Stimulated activated CD8-positive, alpha-beta memory T cell treated with anti-CD3 and anti-CD28 coated beads, Interleukin-4, amount 100 ng/mL, for 1 hour (primary cell): Measurements from ENCODE around the gene CMTM5.

Experiments
- DNase-seq, 2 donors: peaks; one replicate each; pipeline ENCODE4 v3.0.0-alpha.2; 2020; ENCODE audit warnings: low read depth in 2 of 2, low spot score in 1 of 2

CMTM5 gene

DNA sequence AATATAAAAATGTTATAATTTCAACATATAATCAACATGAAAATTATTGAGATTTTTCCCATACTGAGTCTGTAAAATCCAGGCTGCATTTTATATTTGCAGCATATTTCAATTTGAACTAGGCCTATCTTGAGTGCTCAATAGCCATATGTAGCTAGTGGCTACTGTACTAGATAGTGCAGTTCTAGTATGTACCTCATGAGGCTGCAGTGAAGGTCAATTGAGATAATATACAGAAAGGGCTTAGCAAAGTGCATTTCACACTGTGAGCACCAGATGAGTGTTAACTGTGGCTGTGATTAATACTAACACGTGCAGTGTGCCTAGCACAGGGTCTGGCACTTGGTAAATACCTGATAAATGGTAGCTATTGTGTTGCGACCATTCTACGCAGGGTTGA lies 18.8 kb upstream of the CMTM5 start:
- no peak for DNase-seq

- DNase-seq = no peak
Observed at GRCh38 chr14:23358553-23359166, 18.2 kb upstream of the CMTM5 start.

DNA sequence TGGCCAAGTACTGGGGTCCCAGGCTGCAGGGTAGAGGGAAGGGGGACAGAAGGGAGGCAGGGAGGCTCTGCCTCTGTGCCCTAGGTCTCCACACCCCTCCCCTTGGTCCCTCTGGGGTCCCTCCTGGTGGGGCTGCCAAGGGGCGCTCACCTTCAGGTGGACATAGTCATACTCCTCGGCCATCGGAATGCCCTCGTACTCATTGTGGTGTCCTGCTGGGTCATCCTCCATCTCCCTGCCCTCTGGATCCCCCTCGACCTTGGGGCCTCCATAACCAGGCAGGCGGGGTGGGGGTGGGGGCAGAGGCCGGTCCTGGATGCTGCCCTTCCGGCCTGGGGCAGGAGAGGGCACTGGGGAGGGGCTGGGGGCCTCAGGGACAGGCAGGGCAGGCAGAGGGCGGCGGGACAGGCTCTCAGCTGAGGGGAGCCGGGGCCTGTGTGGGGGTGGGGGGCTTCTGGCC lies 17.6 kb upstream of the CMTM5 start:
- no peak for DNase-seq

- no peak for DNase-seq
Observed at GRCh38 chr14:23359722-23360447, 17.0 kb upstream of the CMTM5 start.

DNA sequence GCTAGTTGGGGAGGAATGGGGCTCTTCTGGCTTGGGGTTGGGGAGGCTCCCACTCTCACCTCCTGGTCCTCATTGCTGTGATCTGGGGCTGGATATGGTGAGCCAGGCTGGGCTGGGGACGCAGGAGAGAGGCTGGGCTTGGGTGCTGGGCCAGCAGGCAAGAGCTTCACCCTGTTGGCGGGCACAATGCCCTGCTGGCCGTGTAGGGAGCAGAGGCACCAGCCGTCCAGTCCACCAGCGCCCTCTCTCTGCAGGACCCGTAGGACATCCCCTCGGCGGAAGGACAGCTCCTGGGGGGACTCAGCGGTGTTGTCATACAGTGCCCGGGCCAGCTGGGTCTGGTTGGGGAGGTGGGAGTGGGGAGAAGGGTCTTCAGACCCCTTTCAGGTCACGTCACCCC lies 16.4 kb upstream of the CMTM5 start:
- DNase-seq = no peak

- no peak for DNase-seq
Observed at GRCh38 chr14:23361320-23361719, 15.5 kb upstream of the CMTM5 start.

- DNase-seq = no peak
Observed at GRCh38 chr14:23361763-23362162, 15.1 kb upstream of the CMTM5 start.

DNA sequence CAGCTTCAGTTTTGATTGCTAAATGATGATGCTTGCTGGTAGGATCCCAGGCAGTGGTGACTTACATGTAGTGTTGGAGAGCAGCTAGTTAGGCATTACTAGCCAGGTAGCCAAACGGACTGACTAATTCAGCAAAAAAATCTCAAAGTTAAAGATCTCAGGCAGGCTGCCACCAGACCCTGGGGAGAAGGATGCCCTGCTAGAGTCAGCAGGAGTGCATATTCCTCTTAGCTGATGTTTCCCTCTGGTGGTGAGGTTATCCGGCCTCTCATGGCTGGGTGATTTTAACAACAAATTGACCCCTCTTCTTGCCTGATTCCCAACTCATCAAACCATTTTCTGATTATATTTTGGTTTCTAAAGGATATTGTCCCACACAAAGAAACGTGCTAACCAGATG lies 14.6 kb upstream of the CMTM5 start:
- DNase-seq = no peak

GRCh38 chr14:23364164-23365035 lies 12.4 kb upstream of the CMTM5 start:
- no peak for DNase-seq

DNA sequence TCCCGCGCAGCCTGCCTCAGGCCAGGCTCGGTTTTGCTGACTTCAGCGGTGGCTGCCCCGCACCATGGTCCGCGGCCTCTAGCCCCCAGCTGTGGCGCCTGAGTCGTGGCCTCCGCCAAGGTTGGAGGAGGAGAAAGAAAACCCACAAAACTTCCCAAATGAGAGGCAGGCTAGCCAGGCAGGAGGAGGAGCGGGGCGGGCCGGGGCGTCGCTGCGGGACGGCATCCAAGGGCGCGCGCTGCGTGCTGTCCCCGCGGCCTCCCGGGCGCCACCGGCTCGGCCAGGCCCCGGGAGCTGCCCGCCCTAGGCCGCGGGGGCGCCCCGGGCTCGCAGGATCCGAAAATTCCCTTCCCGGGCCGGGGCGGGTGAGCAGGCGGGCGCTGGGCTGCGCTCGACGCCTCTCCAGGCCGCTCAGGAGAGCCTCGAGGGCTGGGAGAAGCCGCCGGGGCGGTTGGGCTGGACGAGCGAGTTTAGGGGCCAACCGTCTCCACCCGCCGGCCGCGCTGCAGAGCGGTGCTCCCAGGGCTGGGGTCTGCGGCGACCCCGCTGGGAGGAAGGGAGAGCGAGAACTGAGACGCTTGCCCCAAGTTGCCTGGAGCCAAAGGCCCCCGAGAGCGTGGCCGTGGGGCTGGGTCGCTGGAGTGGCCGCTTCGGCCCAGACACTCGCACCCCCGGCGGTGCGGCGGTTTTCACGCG lies 11.7 kb upstream of the CMTM5 start, which contains the start of gene EFS:
Gene EFS (minus strand): TSS at position 137 of the 696 bp plus-strand sequence. CDS start 147 bp downstream, outside the sequence.
- no peak for DNase-seq

- no peak for DNase-seq
Observed at GRCh38 chr14:23365732-23366425, 11.0 kb upstream of the CMTM5 start.

DNA sequence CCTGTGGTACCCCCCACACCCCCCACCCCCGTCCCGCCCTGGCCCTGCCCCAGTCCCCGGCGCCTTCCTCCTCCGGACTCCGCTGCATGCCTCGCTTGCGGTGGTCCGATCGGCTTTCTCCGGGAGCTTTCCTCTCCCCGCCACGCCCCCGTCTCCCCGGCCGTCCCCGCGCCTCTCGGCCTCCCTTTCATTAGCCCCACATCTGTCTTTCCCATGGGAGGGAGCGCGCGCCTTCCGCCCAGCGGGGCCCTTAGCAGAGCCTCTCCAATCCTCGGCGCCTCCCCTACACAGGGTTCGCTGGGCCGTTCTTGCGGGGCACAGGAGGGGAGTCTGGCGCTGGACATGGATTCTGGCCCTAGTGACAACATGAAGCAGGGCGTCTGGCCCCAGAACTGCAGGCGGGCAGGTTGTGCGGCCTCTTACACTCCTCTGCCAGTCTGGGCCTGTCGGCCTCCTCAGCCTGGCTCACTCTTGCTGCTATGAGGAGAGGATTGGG lies 10.4 kb upstream of the CMTM5 start:
- DNase-seq = no peak

- DNase-seq = no peak
Observed at GRCh38 chr14:23370221-23370620, 6.6 kb upstream of the CMTM5 start.

DNA sequence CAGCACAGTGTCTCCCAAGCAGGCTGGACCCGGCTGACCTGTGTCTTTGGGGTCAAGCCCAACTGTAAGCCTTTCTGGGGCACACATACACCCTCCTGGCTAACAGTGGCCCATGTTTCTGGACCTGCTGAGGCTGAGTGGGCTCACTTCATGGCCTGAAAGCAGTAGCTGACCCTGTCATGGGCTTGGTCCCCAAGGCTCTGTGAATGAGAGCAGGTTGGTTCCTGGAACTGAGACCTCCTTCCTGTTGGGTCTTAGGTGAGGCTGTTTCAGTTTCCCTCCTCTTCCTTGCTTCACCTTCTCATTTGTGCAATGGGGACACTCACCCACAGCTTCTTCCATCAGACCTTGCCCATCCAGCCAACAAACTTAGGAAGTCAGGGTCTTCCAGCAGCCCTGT lies 5.0 kb upstream of the CMTM5 start:
- no peak for DNase-seq

DNA sequence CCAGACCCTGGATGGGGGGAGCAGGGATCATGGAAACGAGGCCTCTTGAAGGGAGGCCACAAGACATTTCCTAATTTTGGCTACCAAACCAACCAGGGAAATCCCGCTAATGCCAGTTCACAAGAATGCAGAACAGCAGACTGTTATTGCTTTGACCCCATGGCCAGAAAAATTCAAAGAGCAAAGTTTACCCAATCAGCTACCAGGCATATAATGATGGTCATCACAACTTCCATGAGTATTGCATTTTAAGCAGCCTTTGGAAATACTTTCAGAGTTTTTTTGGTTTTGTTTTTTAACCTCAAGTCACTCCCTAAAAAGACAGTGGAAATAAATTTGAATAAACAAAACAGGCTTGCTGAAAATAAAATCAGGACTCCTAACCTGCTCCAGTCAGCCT lies 4.3 kb upstream of the CMTM5 start, which contains the start of gene IL25:
Gene IL25 (plus strand): TSS at position 301 of the 400 bp plus-strand sequence.
- DNase-seq = no peak

DNA sequence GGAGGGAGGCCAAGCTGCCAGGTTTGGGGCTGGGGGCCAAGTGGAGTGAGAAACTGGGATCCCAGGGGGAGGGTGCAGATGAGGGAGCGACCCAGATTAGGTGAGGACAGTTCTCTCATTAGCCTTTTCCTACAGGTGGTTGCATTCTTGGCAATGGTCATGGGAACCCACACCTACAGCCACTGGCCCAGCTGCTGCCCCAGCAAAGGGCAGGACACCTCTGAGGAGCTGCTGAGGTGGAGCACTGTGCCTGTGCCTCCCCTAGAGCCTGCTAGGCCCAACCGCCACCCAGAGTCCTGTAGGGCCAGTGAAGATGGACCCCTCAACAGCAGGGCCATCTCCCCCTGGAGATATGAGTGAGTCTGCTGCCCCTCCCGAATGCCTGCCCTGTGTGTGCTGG lies 3.8 kb upstream of the CMTM5 start:
- DNase-seq = no peak

DNA sequence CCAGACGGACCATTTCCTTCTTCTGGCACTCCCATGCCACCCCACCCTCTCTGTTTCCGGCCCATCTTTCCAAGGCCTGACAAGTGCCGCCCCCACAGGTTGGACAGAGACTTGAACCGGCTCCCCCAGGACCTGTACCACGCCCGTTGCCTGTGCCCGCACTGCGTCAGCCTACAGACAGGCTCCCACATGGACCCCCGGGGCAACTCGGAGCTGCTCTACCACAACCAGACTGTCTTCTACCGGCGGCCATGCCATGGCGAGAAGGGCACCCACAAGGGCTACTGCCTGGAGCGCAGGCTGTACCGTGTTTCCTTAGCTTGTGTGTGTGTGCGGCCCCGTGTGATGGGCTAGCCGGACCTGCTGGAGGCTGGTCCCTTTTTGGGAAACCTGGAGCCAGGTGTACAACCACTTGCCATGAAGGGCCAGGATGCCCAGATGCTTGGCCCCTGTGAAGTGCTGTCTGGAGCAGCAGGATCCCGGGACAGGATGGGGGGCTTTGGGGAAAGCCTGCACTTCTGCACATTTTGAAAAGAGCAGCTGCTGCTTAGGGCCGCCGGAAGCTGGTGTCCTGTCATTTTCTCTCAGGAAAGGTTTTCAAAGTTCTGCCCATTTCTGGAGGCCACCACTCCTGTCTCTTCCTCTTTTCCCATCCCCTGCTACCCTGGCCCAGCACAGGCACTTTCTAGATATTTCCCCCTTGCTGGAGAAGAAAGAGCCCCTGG lies 1.2 kb upstream of the CMTM5 start:
- no peak for DNase-seq

DNA sequence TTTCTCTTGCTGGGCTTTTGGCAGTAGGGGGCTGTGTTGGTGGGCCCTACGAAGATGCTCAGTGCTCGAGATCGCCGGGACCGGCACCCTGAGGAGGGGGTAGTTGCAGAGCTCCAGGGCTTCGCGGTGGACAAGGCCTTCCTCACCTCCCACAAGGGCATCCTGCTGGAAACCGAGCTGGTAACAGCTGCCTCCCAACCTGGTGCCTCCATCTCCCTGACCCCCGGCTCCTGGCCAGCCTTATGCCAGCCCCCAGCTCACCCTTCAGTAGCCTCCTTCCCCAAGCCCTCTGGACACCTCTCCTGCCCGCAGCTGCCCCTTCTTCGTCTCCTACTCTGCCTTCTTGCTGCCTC lies 328 bp downstream of the CMTM5 start:
- DNase-seq = no peak

GRCh38 chr14:23377573-23378563 lies 1.0 kb downstream of the CMTM5 start:
- DNase-seq = no peak
